HG02571 (cell line): ENCODE data around the gene KCND2.

Experiments used
- ATAC-seq: cut with Tn5 transposase; IDR thresholded peaks from one replicate; pipeline ENCODE4 v1.9.1; 2021; ENCODE audit warnings: mild to moderate bottlenecking, moderate library complexity; ENCODE audit not compliant: unreplicated experiment

The KCND2 gene

GRCh38 chr7:120307991-120308545, 35.1 kb downstream of the KCND2 start:
- no peak for ATAC-seq

- no peak for ATAC-seq
These were observed 38.2 kb downstream of the KCND2 start for GRCh38 chr7:120311028-120311788.

- no peak for ATAC-seq
These were observed 47.4 kb downstream of the KCND2 start for GRCh38 chr7:120320218-120320961.

- ATAC-seq: no peak
These were observed 54.1 kb downstream of the KCND2 start for GRCh38 chr7:120327054-120327453.

GRCh38 chr7:120332433-120332832, 59.5 kb downstream of the KCND2 start:
- ATAC-seq: no peak

- ATAC-seq: peak; percentile 82
These were observed 61.5 kb downstream of the KCND2 start for GRCh38 chr7:120334475-120334874.

GRCh38 chr7:120337308-120337907, 64.4 kb downstream of the KCND2 start:
- no peak for ATAC-seq

GRCh38 chr7:120344276-120344675, 71.3 kb downstream of the KCND2 start:
- ATAC-seq: no peak

GRCh38 chr7:120353171-120353570, 80.2 kb downstream of the KCND2 start:
- ATAC-seq: no peak

- ATAC-seq: peak; percentile 81
These were observed 87.9 kb downstream of the KCND2 start for GRCh38 chr7:120360918-120361317.

- no peak for ATAC-seq
These were observed 90.4 kb downstream of the KCND2 start for GRCh38 chr7:120363414-120363813.

- peak; percentile 72 for ATAC-seq
These were observed 98.0 kb downstream of the KCND2 start for GRCh38 chr7:120370954-120371353.

GRCh38 chr7:120373174-120373573, 100.2 kb downstream of the KCND2 start:
- ATAC-seq: no peak

GRCh38 chr7:120394595-120394994, 121.6 kb downstream of the KCND2 start:
- ATAC-seq: peak; percentile 36

- ATAC-seq: peak; percentile 95
These were observed 122.6 kb downstream of the KCND2 start for GRCh38 chr7:120395526-120396019.

GRCh38 chr7:120398284-120399000, 125.5 kb downstream of the KCND2 start:
- ATAC-seq: no peak

GRCh38 chr7:120400806-120401455, 128.0 kb downstream of the KCND2 start:
- no peak for ATAC-seq

- ATAC-seq: peak; percentile 54
These were observed 129.2 kb downstream of the KCND2 start for GRCh38 chr7:120402079-120402767.

- ATAC-seq: no peak
These were observed 129.8 kb downstream of the KCND2 start for GRCh38 chr7:120402801-120403200.

- ATAC-seq: peak; percentile 45
These were observed 131.1 kb downstream of the KCND2 start for GRCh38 chr7:120404042-120404441.
